Urinary bladder (tissue), 4 donors: ENCODE results near the gene CCDC60. TPM values are rescaled to one million over a fixed set of nuclear protein-coding genes. Genes with fewer than 3 reads are reported as not detected.

Source experiments
- DNase-seq: peaks from one replicate; pipeline ENCODE4 v3.0.0-alpha.2; 2015; ENCODE audit errors: extremely low spot score
- H3K27ac ChIP-seq: one replicate; pipeline ENCODE4 v1.5.1; 2013; ENCODE audit warnings: low read depth, mild to moderate bottlenecking, moderate library complexity
- H3K36me3 ChIP-seq: one replicate; pipeline ENCODE4 v1.6.1; 2013; ENCODE audit warnings: mild to moderate bottlenecking, moderate library complexity; ENCODE audit not compliant: insufficient read depth
- H3K4me1 ChIP-seq: one replicate; pipeline ENCODE4 v1.6.1; 2013; ENCODE audit warnings: mild to moderate bottlenecking, moderate library complexity; ENCODE audit not compliant: insufficient read depth
- H3K4me3 ChIP-seq: one replicate; pipeline ENCODE4 v1.5.1; 2013; ENCODE audit warnings: low read depth, low read length
- WGBS: extraction: QIAGEN DNeasy Blood & Tissue Kit; methylation state at CpG from one replicate; pipeline ENCODE4 v1.1.7; 2013; 5-methylcytosine and 5-hydroxymethylcytosine counted together
- polyA plus RNA-seq: library from polyadenylated mRNA; stranded (reverse); fragments of 200-250 nt; gene quantifications from one replicate; pipeline ENCODE4 v1.2.3, GENCODE V29; 2013
- total RNA-seq: library from RNA; depleted of rRNA; stranded (reverse); fragments of >200 nt; gene quantifications from one replicate; pipeline ENCODE4 v1.2.3, GENCODE V29; 2014
- donor health status: healthy with polysubstance abuse.
- donor health status: healthy.

The CCDC60 gene
- total and polyA plus RNA-seq, 2 donors: 4.9 to 5.6 TPM

DNA sequence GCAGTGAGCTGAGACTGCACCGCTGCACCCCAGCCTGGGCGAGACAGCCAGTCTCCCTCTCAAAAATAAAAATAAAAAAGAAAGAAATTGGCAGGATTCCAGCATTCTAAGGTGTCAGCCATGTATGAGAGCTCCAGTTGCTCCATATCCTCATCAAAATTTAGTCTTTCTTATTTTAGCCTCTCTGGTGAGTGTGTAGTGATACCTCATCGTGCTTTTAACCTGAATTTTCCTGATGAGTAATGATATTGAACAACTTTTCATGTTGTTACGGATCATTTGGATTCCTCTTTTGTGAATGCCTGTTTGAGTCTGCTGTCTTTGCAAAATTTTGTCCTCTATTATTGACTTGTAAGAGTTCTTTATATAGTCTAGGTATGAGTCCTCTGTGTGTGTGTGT, 28.5 kb downstream of the CCDC60 start:
- 84% methylated on average over 4 of the region's 4 CpGs for WGBS
- Histone ChIP-seq H3K36me3 (no peaks in the 10 kb centered on the region), H3K4me1 (no peaks in the 10 kb centered on the region), H3K4me3 (no peak overlapping the region), H3K27ac (no peak overlapping the region)
- DNase-seq: no peak

DNA sequence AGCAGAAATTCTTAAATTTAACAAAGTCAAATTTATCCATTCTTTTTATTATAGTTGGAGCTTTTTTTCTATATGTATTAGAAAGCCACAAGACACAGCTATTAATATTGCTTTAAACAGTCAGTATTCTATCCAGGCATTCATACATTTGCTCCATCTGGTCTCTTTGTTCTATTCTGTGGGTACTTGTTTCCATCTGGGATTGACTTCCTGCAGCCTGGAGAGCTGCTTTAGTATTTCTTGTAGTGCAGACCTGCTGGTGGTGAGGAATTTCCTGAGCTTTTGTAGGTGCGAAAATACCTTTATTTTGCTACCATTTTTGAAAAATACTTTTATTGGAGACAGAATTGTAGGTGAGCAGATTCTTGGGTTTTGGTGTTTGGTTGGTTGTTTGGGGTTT, 29.0 kb downstream of the CCDC60 start:
- Histone ChIP-seq H3K36me3 (no peaks in the 10 kb centered on the region), H3K27ac (no peak overlapping the region)
- WGBS: 70% methylated on average over 1 of the region's 1 CpG

GRCh38 chr12:119365451-119365850, 30.9 kb downstream of the CCDC60 start:
- Histone ChIP-seq H3K4me1 (no peaks in the 10 kb centered on the region), H3K27ac (no peak overlapping the region), H3K36me3 (no peaks in the 10 kb centered on the region), H3K4me3 (no peak overlapping the region)
- DNase-seq: no peak
- whole genome bisulfite sequencing: 38% methylated on average over 3 of the region's 3 CpGs

More for the DNA sequence above, 29.0 kb downstream of the CCDC60 start:
- Histone ChIP-seq H3K4me3 (no peak overlapping the region), H3K4me1 (no peaks in the 10 kb centered on the region)
- no peak for DNase-seq

DNA sequence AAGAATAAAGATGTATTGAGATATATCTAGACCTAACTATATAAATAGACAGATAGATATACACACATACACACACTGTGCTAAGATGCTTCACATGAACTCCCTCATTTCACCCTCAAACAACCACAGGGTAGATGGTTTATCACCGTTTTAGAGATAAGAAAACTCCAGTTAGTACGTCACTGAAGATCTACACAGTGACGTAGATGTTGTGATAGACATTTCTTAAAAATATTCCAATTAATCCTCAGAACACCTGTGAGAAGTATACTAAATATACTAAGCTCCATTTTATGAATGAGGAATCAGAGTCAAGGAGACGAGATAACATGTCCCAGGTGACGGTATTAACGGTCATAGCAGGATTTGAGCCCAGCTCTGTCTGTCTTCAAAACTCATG, 31.5 kb downstream of the CCDC60 start:
- Histone ChIP-seq H3K27ac (no peak overlapping the region), H3K36me3 (no peaks in the 10 kb centered on the region), H3K4me1 (no peaks in the 10 kb centered on the region), H3K4me3 (no peak overlapping the region)
- DNase-seq: no peak
- WGBS: 62% methylated on average over 6 of the region's 6 CpGs

- H3K27ac ChIP-seq: no peak overlapping the region
- WGBS: 28% methylated on average over 3 of the region's 3 CpGs
- H3K4me1 ChIP-seq: no peaks in the 10 kb centered on the region
- no peak overlapping the region for H3K4me3 ChIP-seq
- H3K36me3 ChIP-seq: no peaks in the 10 kb centered on the region
- peak; percentile 8 for DNase-seq
Measured at GRCh38 chr12:119369161-119369560, 34.6 kb downstream of the CCDC60 start.

GRCh38 chr12:119369907-119370546, 35.5 kb downstream of the CCDC60 start:
- H3K4me3 ChIP-seq: no peak overlapping the region
- 31% methylated on average over 10 of the region's 10 CpGs for WGBS
- H3K36me3 ChIP-seq: no peaks in the 10 kb centered on the region
- no peak overlapping the region for H3K27ac ChIP-seq
- DNase-seq: peak; percentile 41
- no peaks in the 10 kb centered on the region for H3K4me1 ChIP-seq

DNA sequence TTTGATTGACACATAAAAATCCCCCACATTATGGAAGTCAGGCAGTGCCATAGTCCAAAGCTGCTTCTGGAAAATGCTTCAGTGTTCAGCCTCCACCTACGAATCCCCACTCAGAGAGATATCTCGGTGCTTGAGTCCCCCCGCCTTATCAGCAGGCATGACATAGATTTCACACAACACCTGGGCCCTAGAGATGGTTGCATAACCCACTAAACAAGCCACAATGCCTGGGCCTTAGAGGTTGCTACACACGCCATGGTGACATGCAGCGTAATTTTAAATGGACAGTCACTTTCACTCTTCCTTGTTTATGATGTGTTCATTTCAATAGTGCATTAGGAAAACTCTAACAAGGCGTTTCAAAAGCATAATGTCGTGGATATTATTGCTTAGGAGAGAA, 38.0 kb downstream of the CCDC60 start:
- whole genome bisulfite sequencing: 36% methylated on average over 7 of the region's 7 CpGs
- no peaks in the 10 kb centered on the region for H3K4me1 ChIP-seq
- H3K27ac ChIP-seq: no peak overlapping the region
- H3K4me3 ChIP-seq: no peak overlapping the region
- H3K36me3 ChIP-seq: no peaks in the 10 kb centered on the region
- no peak for DNase-seq

DNA sequence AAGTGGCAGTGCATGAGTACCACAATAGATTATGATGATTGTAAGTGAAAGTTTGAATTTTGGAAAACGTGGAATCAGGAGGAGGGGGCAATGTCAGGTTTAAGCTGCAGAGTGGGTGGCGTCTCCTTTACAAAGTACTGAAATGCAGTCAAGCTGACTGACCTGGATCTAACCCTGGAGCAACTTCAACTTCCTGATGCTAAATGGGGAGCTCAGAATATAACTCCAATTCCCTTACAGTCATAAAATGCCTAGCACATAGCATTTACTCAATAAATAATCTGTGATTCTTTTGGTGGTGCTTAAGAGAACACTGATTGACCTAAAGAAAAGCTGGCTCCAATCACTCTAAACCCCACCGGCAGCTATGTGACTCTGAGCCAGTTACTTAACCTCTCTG, 38.5 kb downstream of the CCDC60 start:
- no peaks in the 10 kb centered on the region for H3K4me1 ChIP-seq
- no peak overlapping the region for H3K27ac ChIP-seq
- DNase-seq: no peak
- H3K36me3 ChIP-seq: no peaks in the 10 kb centered on the region
- no peak overlapping the region for H3K4me3 ChIP-seq
- WGBS: 27% methylated on average over 3 of the region's 3 CpGs

DNA sequence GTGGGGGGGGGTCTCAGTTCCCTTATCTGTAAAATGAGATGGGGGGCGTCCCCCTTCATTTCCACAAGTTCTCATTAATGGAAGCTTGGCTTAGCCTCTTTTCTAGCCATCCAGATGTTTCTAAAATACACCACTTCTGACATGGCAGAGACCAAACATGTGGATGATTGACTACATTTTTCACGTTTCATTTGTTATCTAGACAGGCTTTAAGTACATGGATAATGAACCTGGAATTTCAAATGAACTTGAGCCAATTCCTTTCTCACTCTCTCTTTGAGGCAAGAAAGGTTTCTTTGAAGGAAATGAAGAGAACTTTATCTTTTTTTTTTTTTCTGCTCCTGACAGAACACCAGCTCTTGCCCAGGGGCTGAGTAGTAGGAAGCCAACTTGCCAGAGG, 39.1 kb downstream of the CCDC60 start:
- Histone ChIP-seq H3K27ac (no peak overlapping the region), H3K4me3 (no peak overlapping the region), H3K36me3 (no peaks in the 10 kb centered on the region), H3K4me1 (no peaks in the 10 kb centered on the region)
- no peak for DNase-seq
- 33% methylated on average over 2 of the region's 2 CpGs for WGBS

- 71% methylated on average over 4 of the region's 4 CpGs for WGBS
- Histone ChIP-seq H3K36me3 (no peaks in the 10 kb centered on the region), H3K4me3 (no peak overlapping the region), H3K4me1 (no peaks in the 10 kb centered on the region), H3K27ac (no peak overlapping the region)
- no peak for DNase-seq
Measured at GRCh38 chr12:119374635-119375034, 40.1 kb downstream of the CCDC60 start.

DNA sequence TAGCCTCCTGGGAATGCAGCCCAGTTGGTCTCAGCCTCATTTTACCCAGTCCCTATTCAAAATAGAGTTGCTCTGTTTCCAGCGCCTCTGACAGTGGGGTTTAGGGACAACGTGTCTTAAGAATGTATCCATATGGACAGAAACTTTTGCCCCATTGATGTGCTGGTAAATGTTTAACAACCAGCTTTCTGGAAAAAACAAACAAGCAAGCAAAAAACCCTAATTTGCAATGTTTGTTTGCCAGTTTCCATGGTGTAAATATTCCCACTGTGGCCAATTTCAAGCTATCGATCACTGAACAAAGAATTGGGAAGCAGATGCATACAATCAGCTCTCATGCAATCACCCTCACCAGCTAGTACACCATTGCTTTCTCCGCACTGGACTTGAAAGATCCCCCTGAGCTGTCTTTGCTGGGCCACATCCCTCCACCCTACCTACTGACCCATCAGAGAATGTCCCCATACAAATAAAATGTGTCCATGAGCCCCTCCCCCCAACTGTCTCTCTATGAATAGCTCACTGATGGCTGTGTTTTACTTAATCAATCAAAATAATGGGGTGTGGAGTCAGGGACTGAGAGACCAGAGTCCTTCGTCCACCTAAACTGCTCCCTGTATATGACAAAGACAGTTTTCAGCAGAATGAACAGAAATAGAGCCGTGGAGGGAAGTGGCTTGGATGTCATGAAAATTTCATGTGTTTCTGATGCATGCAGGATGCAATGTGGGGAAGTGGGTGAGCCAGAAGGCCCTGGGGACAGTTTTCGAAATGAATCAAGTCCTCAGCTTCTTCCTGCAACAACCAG, 40.8 kb downstream of the CCDC60 start:
- H3K4me1 ChIP-seq: no peaks in the 10 kb centered on the region
- no peak overlapping the region for H3K4me3 ChIP-seq
- DNase-seq: no peak
- no peak overlapping the region for H3K27ac ChIP-seq
- WGBS: 73% methylated on average over 7 of the region's 7 CpGs
- no peaks in the 10 kb centered on the region for H3K36me3 ChIP-seq

- no peaks in the 10 kb centered on the region for H3K4me1 ChIP-seq
- no peak overlapping the region for H3K27ac ChIP-seq
- WGBS: 16% methylated on average over 5 of the region's 5 CpGs
- no peaks in the 10 kb centered on the region for H3K36me3 ChIP-seq
- no peak for DNase-seq
- no peak overlapping the region for H3K4me3 ChIP-seq
Measured at GRCh38 chr12:119375883-119376190, 41.3 kb downstream of the CCDC60 start.

DNA sequence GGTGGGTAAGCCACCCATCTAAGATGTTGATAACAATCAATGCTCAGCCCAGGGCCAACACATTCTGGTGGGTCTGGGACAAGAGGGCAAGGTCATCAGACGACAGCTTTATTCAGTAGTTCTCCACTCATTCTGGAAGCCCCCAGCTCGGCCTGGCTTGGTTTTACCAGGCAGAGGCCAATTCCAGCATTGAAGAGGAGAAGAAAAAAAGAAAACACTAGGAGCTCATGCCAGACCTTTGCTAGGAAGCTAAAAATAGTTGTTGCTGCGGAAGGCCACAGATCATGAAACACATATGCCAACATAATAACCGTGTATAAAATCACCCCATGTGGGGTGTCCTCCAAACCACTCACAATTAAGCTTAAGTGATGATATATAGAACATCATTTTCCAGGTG, 44.4 kb downstream of the CCDC60 start:
- Histone ChIP-seq H3K4me3 (no peak overlapping the region), H3K27ac (no peak overlapping the region), H3K36me3 (no peaks in the 10 kb centered on the region), H3K4me1 (no peaks in the 10 kb centered on the region)
- no peak for DNase-seq
- WGBS: 33% methylated on average over 4 of the region's 4 CpGs

DNA sequence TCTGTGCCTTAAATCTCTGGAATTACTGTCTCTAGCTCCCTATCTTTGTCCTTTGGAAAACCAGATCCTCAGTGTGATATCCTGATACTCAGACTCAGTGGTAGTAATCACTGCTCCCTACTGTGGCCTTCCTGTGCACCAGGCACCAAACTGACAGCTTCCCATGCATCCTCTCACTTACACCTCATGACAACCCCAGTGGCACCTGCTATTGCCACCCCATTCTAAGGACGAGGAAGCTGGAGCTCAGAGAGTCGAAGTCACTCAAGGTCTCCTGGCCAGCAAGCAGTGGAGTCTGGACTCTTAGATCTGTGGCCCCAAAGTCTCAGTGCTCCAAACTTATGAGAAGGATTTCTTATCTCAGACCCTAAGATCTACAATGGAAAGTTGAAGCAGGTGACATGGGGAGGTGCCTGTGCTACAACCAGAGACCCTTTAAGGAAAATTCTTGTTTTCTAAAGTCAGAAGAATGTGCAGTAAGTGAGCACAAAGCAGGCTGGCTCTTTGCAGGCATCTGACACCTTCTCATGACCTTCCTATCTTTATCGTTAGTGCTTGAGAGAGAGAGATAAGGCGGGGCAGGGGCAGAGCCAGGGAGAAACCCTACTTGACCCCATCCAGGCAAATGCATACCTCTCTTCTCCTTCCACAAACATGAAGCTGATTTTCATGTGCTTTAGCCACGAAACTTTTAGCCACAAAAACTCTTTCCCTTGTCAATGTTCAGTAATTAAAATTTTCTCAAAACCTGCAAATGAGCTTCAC, 47.1 kb downstream of the CCDC60 start:
- no peak overlapping the region for H3K27ac ChIP-seq
- H3K36me3 ChIP-seq: no peaks in the 10 kb centered on the region
- no peak overlapping the region for H3K4me3 ChIP-seq
- 48% methylated on average over 5 of the region's 5 CpGs for WGBS
- H3K4me1 ChIP-seq: no peaks in the 10 kb centered on the region
- no peak for DNase-seq
